ENCODE data around the gene ETV1. TPM values are rescaled to one million over a fixed set of nuclear protein-coding genes. Genes with fewer than 3 reads are reported as not detected.

ETV1 gene
- total RNA-seq, 1 experiment from 2014 or later = 23.3 TPM

DNA sequence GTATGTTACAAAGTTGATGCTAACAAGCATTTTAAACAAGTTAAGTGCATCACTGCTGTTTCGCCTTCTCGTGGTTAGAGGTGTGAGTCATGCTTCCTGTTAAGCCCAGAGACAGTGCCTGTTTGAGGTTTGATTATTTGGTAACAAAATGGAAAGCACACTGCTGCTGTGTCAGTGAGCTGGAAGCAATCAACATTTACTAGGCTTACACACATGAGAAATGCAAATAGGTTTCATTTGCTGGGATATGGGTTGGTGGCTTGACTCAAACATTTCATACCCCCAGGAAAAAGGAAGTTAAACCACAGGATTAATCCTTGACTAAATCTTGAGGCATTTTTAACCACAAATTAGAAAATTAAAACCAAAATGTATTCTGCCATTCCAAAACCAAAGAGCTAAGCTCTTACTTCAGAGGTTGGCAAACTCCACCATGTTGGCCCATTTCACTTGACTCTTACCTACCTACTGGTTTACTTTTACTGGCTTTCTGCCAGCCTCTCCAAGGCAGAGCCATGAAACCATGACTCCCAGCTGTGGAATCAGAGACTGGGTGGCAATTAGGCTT lies 139.2 kb downstream of the ETV1 start:
- DNase-seq (ENCODE audit: low read depth, low spot score) = peak; percentile 62
- peak; percentile 90 for ATAC-seq
- H3K27ac ChIP-seq (ENCODE audit: low read depth, low read length) = peak overlapping the region; percentile 15
- ChIA-PET CTCF (interaction anchor here (0.9 kb wide), 1 partner anchor 12 kb away, joined by 3 read pairs; no protein-coding TSS in a partner anchor), POLR2A (no interaction called here), RAD21 (ENCODE audit: low non-redundant PET in 1 of 2, low total read pairs in 2 of 2, uncharacterized antibody in 2 of 2, unreplicated experiment in 2 of 2) (no interaction called here)
- no peaks in the 10 kb centered on the region for H3K9me3 ChIP-seq (ENCODE audit: control insufficient read depth in 1 of 2, insufficient read depth in 1 of 2, low read depth in 1 of 2, low read length in 2 of 2)
- 0 out of 4 replicates have a peak overlapping the region, but pooled peaks of 1 of the 2 experiments have one; percentile 7 for H3K4me3 ChIP-seq (replicated peaks in 1 of 2; ENCODE audit: low read depth in 1 of 2, low read length in 2 of 2)
- peak overlapping the region; percentile 27; the same call in 1 of the 2 replicates for H3K9ac ChIP-seq (ENCODE audit: low read length)
- H4K20me1 ChIP-seq (ENCODE audit: insufficient read depth) = no peaks in the 10 kb centered on the region
- no peaks in the 10 kb centered on the region for H3K79me2 ChIP-seq (ENCODE audit: insufficient read depth, low read length)
- H3K9me2 ChIP-seq (ENCODE audit: insufficient read depth) = no peaks in the 10 kb centered on the region
- peaks cover 11 to 16% of the 10 kb centered on the region in 2 experiments; a peak in 3 of 4 replicates for H3K4me1 ChIP-seq (ENCODE audit: control insufficient read depth in 1 of 2, insufficient read depth in 2 of 2, low read length in 2 of 2)
- no peaks in the 10 kb centered on the region for H3K36me3 ChIP-seq (ENCODE audit: control insufficient read depth in 1 of 2, insufficient read depth in 2 of 2, low read length in 2 of 2)
- intact Hi-C loops (cut with micrococcal nuclease) = no loop called here
- H2AFZ ChIP-seq (ENCODE audit: low read depth, low read length, poor library complexity, severe bottlenecking) = peak overlapping the region; percentile 96
- no peaks in the 10 kb centered on the region for H3K27me3 ChIP-seq (ENCODE audit: insufficient read depth, low read length)
- H3K4me2 ChIP-seq (ENCODE audit: low read length) = peak overlapping the region; percentile 62
- BruUV-seq (replicated peaks) = no TSS peak
- TF ChIP-seq, protein P1, sequence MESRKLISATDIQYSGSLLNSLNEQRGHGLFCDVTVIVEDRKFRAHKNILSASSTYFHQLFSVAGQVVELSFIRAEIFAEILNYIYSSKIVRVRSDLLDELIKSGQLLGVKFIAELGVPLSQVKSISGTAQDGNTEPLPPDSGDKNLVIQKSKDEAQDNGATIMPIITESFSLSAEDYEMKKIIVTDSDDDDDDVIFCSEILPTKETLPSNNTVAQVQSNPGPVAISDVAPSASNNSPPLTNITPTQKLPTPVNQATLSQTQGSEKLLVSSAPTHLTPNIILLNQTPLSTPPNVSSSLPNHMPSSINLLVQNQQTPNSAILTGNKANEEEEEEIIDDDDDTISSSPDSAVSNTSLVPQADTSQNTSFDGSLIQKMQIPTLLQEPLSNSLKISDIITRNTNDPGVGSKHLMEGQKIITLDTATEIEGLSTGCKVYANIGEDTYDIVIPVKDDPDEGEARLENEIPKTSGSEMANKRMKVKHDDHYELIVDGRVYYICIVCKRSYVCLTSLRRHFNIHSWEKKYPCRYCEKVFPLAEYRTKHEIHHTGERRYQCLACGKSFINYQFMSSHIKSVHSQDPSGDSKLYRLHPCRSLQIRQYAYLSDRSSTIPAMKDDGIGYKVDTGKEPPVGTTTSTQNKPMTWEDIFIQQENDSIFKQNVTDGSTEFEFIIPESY (IDR thresholded peaks at IDR 0.05; ENCODE audit: extremely low read depth, insufficient replicate concordance, low read length) = no peak
- TF ChIP-seq JUND (IDR thresholded peaks at IDR 0.05) (peak; percentile 68), ZNF274 (IDR thresholded peaks at IDR 0.05; ENCODE audit: low read depth, low read length) (no peak), POLR2AphosphoS5 (IDR thresholded peaks at IDR 0.05; ENCODE audit: low read depth, low read length) (no peak), SIN3A (IDR thresholded peaks at IDR 0.05; ENCODE audit: low read depth) (no peak), ZFX (IDR thresholded peaks at IDR 0.05) (no peak), ELF1 (IDR thresholded peaks at IDR 0.05; ENCODE audit: borderline replicate concordance, low read depth) (no peak), POLR2A (IDR thresholded peaks at IDR 0.05; ENCODE audit: borderline replicate concordance, extremely low read depth, insufficient read depth, insufficient read length) (no peak), SRF (IDR thresholded peaks at IDR 0.05; ENCODE audit: low read depth) (no peak; the same call in 1 of the 2 replicates), YY1 (IDR thresholded peaks at IDR 0.05; ENCODE audit: extremely low read depth, insufficient replicate concordance, low read depth, low read length) (no peak), SP1 (IDR thresholded peaks at IDR 0.05; ENCODE audit: low read depth) (peak; percentile 33), EGR1 (IDR thresholded peaks at IDR 0.05; ENCODE audit: low read depth) (peak; percentile 25; the same call in 1 of the 2 replicates), RAD21 (IDR thresholded peaks at IDR 0.05; ENCODE audit: low read depth) (peak; percentile 16; the same call in 1 of the 2 replicates), EZH2phosphoT487 (IDR thresholded peaks at IDR 0.05; ENCODE audit: borderline replicate concordance) (no peak), TCF7L2 (IDR thresholded peaks at IDR 0.05; ENCODE audit: borderline replicate concordance, extremely low read depth, insufficient read depth, insufficient read length) (peak; percentile 49), CEBPB (IDR thresholded peaks at IDR 0.05; ENCODE audit: low read depth) (no peak)
- TF ChIP-seq, protein P2, sequence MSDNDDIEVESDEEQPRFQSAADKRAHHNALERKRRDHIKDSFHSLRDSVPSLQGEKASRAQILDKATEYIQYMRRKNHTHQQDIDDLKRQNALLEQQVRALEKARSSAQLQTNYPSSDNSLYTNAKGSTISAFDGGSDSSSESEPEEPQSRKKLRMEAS (IDR thresholded peaks at IDR 0.05) = peak; percentile 37; the same call in 1 of the 2 replicates
- TF ChIP-seq, protein P3, sequence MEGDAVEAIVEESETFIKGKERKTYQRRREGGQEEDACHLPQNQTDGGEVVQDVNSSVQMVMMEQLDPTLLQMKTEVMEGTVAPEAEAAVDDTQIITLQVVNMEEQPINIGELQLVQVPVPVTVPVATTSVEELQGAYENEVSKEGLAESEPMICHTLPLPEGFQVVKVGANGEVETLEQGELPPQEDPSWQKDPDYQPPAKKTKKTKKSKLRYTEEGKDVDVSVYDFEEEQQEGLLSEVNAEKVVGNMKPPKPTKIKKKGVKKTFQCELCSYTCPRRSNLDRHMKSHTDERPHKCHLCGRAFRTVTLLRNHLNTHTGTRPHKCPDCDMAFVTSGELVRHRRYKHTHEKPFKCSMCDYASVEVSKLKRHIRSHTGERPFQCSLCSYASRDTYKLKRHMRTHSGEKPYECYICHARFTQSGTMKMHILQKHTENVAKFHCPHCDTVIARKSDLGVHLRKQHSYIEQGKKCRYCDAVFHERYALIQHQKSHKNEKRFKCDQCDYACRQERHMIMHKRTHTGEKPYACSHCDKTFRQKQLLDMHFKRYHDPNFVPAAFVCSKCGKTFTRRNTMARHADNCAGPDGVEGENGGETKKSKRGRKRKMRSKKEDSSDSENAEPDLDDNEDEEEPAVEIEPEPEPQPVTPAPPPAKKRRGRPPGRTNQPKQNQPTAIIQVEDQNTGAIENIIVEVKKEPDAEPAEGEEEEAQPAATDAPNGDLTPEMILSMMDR (IDR thresholded peaks at IDR 0.05 in 2 of 3, conservative IDR thresholded peaks at IDR 0.05 in 1 of 3; ENCODE audit: borderline replicate concordance in 1 of 3, insufficient read depth in 1 of 3, low read depth in 2 of 3, low read length in 2 of 3) = no peak
- TF ChIP-seq, protein P4, sequence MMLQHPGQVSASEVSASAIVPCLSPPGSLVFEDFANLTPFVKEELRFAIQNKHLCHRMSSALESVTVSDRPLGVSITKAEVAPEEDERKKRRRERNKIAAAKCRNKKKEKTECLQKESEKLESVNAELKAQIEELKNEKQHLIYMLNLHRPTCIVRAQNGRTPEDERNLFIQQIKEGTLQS (IDR thresholded peaks at IDR 0.05) = no peak
- TF ChIP-seq, protein P5, sequence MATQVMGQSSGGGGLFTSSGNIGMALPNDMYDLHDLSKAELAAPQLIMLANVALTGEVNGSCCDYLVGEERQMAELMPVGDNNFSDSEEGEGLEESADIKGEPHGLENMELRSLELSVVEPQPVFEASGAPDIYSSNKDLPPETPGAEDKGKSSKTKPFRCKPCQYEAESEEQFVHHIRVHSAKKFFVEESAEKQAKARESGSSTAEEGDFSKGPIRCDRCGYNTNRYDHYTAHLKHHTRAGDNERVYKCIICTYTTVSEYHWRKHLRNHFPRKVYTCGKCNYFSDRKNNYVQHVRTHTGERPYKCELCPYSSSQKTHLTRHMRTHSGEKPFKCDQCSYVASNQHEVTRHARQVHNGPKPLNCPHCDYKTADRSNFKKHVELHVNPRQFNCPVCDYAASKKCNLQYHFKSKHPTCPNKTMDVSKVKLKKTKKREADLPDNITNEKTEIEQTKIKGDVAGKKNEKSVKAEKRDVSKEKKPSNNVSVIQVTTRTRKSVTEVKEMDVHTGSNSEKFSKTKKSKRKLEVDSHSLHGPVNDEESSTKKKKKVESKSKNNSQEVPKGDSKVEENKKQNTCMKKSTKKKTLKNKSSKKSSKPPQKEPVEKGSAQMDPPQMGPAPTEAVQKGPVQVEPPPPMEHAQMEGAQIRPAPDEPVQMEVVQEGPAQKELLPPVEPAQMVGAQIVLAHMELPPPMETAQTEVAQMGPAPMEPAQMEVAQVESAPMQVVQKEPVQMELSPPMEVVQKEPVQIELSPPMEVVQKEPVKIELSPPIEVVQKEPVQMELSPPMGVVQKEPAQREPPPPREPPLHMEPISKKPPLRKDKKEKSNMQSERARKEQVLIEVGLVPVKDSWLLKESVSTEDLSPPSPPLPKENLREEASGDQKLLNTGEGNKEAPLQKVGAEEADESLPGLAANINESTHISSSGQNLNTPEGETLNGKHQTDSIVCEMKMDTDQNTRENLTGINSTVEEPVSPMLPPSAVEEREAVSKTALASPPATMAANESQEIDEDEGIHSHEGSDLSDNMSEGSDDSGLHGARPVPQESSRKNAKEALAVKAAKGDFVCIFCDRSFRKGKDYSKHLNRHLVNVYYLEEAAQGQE (IDR thresholded peaks at IDR 0.05; ENCODE audit: low read depth) = no peak
